IPS-15b (cell line): ENCODE data around the gene VPS51.

Source experiments
- H3K27me3 ChIP-seq: one replicate; pipeline ENCODE4 v1.6.1; 2013; ENCODE audit warnings: low read length; ENCODE audit not compliant: control insufficient read depth, insufficient read depth
- H3K36me3 ChIP-seq: one replicate; pipeline ENCODE4 v1.6.1; 2013; ENCODE audit warnings: low read length; ENCODE audit not compliant: control insufficient read depth, insufficient read depth
- H3K4me1 ChIP-seq: one replicate; pipeline ENCODE4 v1.6.1; 2013; ENCODE audit warnings: mild to moderate bottlenecking, low read length; ENCODE audit not compliant: control insufficient read depth, insufficient read depth
- H3K4me3 ChIP-seq: one replicate; pipeline ENCODE4 v1.5.1; 2013; ENCODE audit warnings: low read depth, low read length
- H3K9ac ChIP-seq: one replicate; pipeline ENCODE4 v1.6.1; 2013; ENCODE audit warnings: low read depth, mild to moderate bottlenecking, low read length
- H3K9me3 ChIP-seq: one replicate; pipeline ENCODE4 v1.6.1; 2013; ENCODE audit warnings: mild to moderate bottlenecking, low read length; ENCODE audit not compliant: control insufficient read depth, insufficient read depth

The VPS51 gene

DNA sequence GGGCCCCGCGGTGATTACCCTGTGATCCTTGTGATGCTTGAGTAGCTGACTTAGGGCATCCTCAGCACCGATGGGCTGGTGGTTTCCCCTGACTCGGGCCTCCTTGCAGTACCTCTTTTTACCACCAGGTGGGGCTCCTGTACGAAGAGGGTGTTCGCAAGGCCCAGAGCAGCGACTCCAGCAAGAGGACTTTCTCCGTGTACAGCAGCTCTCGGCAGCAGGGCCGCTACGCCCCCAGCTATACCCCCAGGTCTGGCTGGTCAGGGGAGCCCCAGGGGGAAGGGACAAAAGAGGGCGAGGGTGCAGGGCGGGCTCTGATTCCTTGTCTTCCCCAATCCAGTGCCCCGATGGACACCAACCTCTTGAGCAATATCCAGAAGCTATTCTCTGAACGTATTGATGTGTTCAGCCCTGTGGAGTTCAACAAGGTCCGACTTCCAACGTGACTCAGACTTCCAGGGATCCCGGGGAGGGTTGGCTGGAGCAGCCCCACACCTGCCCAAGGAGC lies 14.4 kb downstream of the VPS51 start:
- Histone ChIP-seq H3K27me3 (no peaks in the 10 kb centered on the region), H3K4me1 (peaks cover 3% of the 10 kb centered on the region), H3K9ac (no peak overlapping the region), H3K9me3 (no peaks in the 10 kb centered on the region), H3K36me3 (peaks cover 25% of the 10 kb centered on the region), H3K4me3 (no peak overlapping the region)

DNA sequence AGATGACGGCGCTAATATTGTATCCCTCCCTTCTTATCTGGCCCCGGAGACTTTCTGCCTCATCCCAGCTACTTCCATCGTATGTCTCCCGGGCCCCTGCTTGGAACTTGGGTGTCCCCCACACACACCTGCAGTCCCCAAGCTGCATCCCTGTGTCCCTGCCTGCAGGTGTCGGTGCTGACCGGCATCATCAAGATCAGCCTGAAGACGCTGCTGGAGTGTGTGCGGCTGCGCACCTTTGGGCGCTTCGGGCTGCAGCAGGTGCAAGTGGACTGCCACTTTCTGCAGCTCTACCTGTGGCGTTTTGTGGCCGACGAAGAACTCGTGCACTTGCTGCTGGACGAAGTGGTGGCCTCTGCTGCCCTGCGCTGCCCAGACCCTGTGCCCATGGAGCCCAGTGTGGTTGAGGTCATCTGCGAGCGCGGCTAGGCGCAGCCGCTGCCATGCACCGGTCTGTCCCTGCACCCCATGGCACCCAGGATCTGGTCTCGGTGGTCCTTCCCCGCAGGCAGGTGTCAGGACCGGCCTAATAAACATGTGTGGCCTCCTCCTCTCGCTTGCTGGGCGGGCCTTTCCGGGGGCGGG lies 15.2 kb downstream of the VPS51 start:
- H3K4me3 ChIP-seq, result peak overlapping the region; percentile 35
- no peaks in the 10 kb centered on the region for H3K27me3 ChIP-seq

DNA sequence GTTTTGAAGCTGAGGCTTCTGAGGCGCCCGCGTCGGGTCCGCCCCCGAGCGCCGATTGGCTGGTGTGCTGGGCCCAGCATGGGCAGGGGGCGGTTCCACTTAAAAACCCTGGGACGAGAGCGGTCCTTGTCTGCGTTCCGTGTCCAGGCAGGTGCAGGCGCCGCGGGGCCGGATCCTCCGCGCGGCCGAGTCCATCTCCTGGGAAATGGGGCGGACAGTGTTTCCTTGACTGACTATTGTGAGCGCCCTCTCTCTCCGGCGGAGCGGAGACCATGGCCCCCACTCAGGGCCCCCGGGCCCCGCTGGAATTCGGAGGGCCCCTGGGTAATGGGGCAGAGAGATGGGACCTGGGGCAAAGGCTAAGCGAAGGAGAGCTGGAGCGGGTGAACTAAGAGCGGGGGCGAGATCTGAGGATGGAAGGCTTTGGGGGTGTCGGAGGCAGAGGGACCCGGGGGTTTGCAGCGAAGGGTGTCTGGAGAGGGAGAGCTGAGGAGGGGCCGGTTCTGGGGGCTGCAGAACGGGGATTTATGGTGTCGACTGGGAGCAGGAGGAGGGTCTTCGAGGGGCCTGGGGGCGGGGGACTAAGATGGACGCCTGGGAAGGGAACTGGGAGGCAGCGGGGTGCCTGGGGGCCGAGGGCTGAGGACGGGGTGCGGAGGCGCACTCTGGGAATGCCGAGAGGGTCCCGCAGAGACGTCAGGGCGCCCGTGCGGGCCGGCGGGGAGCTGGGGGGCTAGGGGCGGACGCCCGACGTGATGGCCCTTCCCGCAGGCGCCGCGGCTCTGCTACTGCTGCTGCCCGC lies 15.9 kb downstream of the VPS51 start, which contains the start of gene TM7SF2:
Gene TM7SF2 (plus strand): TSS at position 129 of the 802 bp plus-strand sequence. CDS start 144 bp downstream, at position 273.
- Histone ChIP-seq H3K4me3 (peak within 1 kb of the TSS; percentile 76), H3K27me3 (no peaks in the 10 kb centered on the region), H3K36me3 (peaks cover 33% of the 10 kb centered on the region), H3K4me1 (peaks cover 3% of the 10 kb centered on the region), H3K9me3 (no peaks in the 10 kb centered on the region), H3K9ac (peak within 1 kb of the TSS; percentile 87)

More for the DNA sequence above, 15.2 kb downstream of the VPS51 start:
- peaks cover 3% of the 10 kb centered on the region for H3K4me1 ChIP-seq
- no peak overlapping the region for H3K9ac ChIP-seq
- H3K36me3 ChIP-seq, result peaks cover 32% of the 10 kb centered on the region
- H3K9me3 ChIP-seq, result no peaks in the 10 kb centered on the region

DNA sequence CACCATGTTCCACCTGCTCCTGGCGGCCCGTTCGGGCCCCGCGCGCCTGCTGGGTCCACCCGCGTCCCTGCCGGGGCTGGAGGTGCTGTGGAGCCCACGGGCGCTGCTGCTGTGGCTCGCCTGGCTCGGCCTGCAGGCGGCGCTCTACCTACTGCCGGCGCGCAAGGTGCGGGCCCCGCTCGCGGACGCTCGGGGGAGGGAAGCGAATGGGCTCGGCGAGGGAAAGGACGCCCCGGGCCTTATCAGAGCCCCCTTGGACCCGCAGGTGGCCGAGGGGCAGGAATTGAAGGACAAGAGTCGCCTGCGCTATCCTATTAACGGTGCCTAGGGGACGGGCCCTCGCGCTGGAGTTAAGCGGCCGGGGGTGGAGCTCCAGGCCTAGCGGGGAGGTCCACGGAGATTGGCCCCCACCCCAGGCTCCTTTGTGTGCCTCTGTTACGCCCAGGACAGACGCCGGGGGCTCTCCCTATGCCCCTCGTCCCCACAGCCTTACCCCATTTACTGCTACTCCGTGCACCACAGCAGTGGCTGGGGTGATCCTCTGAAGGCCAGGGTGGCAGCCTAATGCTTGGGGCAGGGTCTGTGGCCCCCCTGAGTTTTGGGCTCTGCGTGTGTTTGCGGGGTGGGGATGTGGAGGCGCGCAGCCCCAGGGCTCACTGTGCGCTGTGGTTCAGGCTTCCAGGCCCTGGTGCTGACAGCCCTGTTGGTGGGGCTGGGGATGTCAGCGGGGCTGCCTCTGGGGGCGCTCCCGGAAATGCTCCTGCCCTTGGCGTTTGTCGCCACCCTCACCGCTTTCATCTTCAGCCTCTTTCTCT lies 16.7 kb downstream of the VPS51 start:
- Histone ChIP-seq H3K27me3 (no peaks in the 10 kb centered on the region), H3K36me3 (peaks cover 30% of the 10 kb centered on the region), H3K9me3 (no peaks in the 10 kb centered on the region), H3K4me3 (peak overlapping the region; percentile 76), H3K9ac (peak overlapping the region; percentile 87), H3K4me1 (peaks cover 3% of the 10 kb centered on the region)

DNA sequence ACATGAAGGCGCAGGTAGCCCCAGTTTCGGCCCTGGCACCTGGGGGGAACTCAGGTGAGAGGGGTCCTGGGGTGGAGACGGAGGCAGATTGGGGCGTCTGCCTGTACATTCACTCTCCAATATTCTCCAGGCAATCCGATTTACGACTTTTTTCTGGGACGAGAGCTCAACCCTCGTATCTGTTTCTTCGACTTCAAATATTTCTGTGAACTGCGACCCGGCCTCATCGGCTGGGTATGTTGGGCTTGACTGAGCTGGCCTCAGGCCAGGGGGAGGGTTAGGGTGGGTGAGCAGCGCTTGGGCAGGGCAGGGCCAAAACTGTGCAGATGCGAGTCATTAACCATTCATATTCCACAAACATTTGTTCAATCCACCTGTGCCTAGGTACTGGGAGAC lies 17.3 kb downstream of the VPS51 start:
- Histone ChIP-seq H3K27me3 (no peaks in the 10 kb centered on the region), H3K4me3 (peak overlapping the region; percentile 76), H3K36me3 (peaks cover 28% of the 10 kb centered on the region), H3K9ac (peak overlapping the region; percentile 47), H3K4me1 (peaks cover 3% of the 10 kb centered on the region), H3K9me3 (no peaks in the 10 kb centered on the region)

DNA sequence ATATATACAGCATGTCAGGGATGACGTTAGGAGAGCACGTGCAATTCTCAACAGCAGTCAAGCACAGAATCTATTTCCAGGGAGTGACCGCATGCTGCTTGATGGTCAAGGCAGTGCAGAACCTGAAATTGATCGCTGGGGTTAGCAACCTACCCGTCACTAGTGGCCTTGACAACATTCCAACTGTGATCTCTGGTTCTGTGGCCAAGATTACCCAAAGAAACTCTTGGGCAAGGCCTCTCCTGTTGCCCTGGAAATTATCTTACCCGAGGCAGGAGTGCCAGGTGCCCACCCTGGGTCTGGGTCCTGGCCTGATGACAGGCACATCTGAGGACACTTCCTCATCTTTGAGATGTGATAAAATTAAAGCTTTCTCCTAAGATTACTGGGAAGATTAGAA lies 17.8 kb downstream of the VPS51 start:
- Histone ChIP-seq H3K4me3 (peak overlapping the region; percentile 76), H3K9ac (peak overlapping the region; percentile 47), H3K4me1 (peaks cover 3% of the 10 kb centered on the region), H3K9me3 (no peaks in the 10 kb centered on the region), H3K36me3 (peaks cover 27% of the 10 kb centered on the region), H3K27me3 (no peaks in the 10 kb centered on the region)

DNA sequence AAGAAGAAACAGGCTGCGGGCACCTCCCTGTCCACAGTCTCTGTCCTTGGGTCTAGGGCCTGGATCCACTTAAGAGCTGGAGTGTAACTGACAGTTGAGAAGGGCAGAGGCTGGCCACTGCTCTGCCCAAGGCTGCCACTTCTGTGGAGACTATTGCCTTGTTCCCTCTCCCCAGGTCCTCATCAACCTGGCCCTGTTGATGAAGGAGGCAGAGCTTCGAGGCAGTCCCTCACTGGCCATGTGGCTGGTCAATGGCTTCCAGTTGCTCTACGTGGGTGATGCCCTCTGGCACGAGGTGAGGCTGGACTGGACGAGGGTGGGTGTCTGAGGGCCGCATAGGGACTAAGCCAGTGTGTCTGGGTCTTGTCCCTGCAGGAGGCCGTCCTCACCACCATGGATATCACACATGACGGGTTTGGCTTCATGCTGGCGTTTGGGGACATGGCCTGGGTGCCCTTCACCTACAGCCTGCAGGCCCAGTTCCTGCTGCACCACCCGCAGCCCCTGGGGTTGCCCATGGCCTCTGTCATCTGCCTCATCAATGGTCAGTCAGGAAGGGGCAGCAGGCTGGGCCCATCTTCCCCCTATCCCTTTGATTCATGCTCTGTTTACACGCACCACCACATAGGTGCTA lies 18.6 kb downstream of the VPS51 start:
- peaks cover 29% of the 10 kb centered on the region for H3K36me3 ChIP-seq
- H3K9ac ChIP-seq, result no peak overlapping the region
- H3K4me1 ChIP-seq, result peaks cover 3% of the 10 kb centered on the region
- no peaks in the 10 kb centered on the region for H3K27me3 ChIP-seq
- H3K4me3 ChIP-seq, result no peak overlapping the region
- no peaks in the 10 kb centered on the region for H3K9me3 ChIP-seq

DNA sequence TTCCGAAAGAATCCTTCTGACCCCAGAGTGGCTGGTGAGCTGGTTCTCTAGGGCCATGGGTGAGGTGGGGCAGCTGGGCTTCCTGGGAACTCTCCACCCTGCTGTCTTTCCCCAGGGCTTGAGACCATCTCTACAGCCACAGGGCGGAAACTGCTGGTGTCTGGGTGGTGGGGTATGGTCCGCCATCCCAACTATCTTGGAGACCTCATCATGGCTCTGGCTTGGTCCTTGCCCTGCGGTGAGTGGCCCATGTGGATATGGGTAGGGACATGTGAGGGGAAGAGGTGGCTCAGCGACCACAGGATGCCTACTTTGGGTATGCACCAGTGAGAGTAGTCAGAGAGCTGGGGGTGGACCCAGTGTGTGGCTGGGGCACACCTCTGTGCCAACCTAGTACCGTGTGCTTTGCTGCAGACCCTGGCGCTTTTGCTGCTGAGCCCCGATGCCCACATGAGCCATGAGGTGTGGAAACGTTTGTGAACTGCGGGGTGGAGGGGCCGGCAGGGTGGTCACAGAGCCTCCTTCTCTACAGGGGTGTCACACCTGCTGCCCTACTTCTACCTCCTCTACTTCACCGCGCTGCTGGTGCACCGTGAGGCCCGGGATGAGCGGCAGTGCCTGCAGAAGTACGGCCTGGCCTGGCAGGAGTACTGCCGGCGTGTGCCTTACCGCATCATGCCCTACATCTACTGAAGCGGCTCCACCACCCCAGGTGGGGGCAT lies 19.5 kb downstream of the VPS51 start:
- H3K4me1 ChIP-seq, result peaks cover 3% of the 10 kb centered on the region
- H3K9ac ChIP-seq, result no peak overlapping the region

DNA sequence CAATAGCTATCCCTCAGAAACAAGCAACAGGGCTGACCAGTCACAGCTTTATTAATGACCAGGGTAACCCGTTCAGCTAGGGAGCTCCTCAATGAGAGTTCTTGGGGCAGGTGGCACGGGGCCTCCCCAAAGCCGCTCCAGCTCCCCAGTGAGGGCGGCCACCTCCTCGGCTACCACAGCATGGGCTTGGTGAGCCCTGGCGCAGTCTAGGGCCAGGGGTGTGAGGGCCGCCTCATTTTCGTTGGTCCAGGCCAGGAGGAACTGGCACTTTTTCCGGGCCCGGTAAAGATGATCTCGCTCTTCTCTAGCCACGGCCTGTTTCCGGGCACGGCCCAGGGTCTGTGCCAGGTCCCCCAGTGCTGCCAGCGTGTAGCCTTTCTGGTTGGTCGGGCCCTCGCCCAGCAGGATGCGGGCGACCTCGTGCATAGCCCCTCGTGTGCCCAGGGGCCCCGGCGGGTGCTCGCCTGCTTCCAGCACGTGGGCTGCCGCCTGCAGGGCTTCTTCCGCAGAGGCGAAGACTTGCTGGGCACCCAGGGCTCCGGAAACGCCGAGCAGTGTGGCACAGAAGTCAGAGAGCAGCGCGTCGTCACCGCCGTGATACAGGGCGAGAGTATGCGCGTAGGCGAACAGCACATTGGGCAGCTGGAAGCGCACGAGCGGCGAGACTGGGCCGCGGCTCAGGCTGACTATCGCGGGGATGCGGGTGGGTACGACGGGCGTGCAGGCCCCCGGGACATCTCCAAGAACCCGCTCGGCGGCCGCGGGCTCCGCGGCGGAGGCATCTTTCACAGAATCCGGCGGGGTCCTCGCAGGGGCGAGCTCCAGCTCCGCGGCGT lies 20.6 kb downstream of the VPS51 start:
- no peaks in the 10 kb centered on the region for H3K9me3 ChIP-seq
- peak overlapping the region; percentile 88 for H3K4me3 ChIP-seq
- no peaks in the 10 kb centered on the region for H3K27me3 ChIP-seq
- peaks cover 38% of the 10 kb centered on the region for H3K36me3 ChIP-seq
- H3K4me1 ChIP-seq, result peaks cover 3% of the 10 kb centered on the region
- H3K9ac ChIP-seq, result peak overlapping the region; percentile 81

More for the DNA sequence above, 19.5 kb downstream of the VPS51 start:
- Histone ChIP-seq H3K36me3 (peaks cover 37% of the 10 kb centered on the region), H3K4me3 (no peak overlapping the region), H3K27me3 (no peaks in the 10 kb centered on the region), H3K9me3 (no peaks in the 10 kb centered on the region)
